ENCODE data around the gene NEUROD4.

NEUROD4 gene

DNA sequence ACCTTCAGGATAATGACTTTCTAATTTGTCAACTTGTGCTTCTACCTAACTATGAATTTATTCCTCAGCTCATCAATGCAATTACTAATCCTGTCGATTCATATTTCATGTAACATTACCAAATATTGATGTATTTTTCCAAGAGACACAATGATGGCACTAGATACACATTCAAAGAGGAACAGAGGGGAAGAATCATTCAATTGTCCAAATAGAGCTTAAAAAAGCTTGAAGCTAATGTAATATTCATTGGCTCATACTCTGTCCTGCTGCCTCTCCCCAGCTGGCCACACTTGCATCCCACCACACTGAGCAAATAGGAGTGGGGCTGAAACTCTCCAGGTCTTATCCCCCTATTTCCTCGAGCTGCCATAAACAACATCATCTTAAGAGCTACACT, 44.5 kb upstream of the NEUROD4 start:
- TF ChIP-seq, protein P1, sequence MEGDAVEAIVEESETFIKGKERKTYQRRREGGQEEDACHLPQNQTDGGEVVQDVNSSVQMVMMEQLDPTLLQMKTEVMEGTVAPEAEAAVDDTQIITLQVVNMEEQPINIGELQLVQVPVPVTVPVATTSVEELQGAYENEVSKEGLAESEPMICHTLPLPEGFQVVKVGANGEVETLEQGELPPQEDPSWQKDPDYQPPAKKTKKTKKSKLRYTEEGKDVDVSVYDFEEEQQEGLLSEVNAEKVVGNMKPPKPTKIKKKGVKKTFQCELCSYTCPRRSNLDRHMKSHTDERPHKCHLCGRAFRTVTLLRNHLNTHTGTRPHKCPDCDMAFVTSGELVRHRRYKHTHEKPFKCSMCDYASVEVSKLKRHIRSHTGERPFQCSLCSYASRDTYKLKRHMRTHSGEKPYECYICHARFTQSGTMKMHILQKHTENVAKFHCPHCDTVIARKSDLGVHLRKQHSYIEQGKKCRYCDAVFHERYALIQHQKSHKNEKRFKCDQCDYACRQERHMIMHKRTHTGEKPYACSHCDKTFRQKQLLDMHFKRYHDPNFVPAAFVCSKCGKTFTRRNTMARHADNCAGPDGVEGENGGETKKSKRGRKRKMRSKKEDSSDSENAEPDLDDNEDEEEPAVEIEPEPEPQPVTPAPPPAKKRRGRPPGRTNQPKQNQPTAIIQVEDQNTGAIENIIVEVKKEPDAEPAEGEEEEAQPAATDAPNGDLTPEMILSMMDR (IDR thresholded peaks at IDR 0.05; ENCODE audit: low read depth, low read length): no peak
- TF ChIP-seq EZH2phosphoT487 (IDR thresholded peaks at IDR 0.05; ENCODE audit: low read depth): no peak
- Histone ChIP-seq H3K9ac (ENCODE audit: low read length) (no peak overlapping the region), H3K27ac (ENCODE audit: low read length) (no peak overlapping the region), H3K4me2 (ENCODE audit: low read length) (no peak overlapping the region), H3K36me3 (replicated peaks; ENCODE audit: low read depth, low read length) (peaks cover 19% of the 10 kb centered on the region), H3K4me1 (ENCODE audit: low read length) (no peaks in the 10 kb centered on the region), H4K20me1 (ENCODE audit: insufficient read depth, low read length) (no peaks in the 10 kb centered on the region), H3K79me2 (ENCODE audit: low read length) (no peaks in the 10 kb centered on the region), H2AFZ (ENCODE audit: low read depth, low read length) (no peak overlapping the region), H3K9me3 (ENCODE audit: insufficient read depth, low read length) (no peaks in the 10 kb centered on the region), H3K4me3 (ENCODE audit: low read length) (no peak overlapping the region), H3K27me3 (ENCODE audit: low read depth, low read length) (no peaks in the 10 kb centered on the region)

DNA sequence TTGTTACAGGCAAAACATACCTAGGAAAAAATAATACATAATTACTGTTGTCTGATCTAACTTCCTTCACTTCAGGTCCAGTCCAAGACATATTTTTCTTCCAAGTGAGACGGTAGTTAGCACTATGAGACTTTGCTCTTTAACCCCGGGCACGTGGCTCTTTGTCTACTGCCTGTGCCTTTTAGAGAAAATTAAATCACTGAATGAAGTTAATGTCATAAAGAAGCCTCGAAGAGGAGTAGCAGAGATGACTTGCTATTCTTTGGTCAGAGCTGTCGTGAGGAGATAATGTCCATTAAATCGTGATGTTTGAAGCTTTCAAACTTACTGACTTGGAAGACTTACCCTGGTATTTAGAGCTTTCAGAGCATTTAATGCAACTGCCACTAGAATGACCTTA, 43.9 kb upstream of the NEUROD4 start:
- Histone ChIP-seq H3K4me2 (ENCODE audit: low read length) (no peak overlapping the region), H2AFZ (ENCODE audit: low read depth, low read length) (no peak overlapping the region), H3K4me3 (ENCODE audit: low read length) (no peak overlapping the region), H3K27me3 (ENCODE audit: low read depth, low read length) (no peaks in the 10 kb centered on the region), H3K9me3 (ENCODE audit: insufficient read depth, low read length) (no peaks in the 10 kb centered on the region), H3K9ac (ENCODE audit: low read length) (no peak overlapping the region), H4K20me1 (ENCODE audit: insufficient read depth, low read length) (no peaks in the 10 kb centered on the region), H3K4me1 (ENCODE audit: low read length) (no peaks in the 10 kb centered on the region), H3K79me2 (ENCODE audit: low read length) (no peaks in the 10 kb centered on the region), H3K36me3 (replicated peaks; ENCODE audit: low read depth, low read length) (peaks cover 21% of the 10 kb centered on the region), H3K27ac (ENCODE audit: low read length) (no peak overlapping the region)
- TF ChIP-seq EZH2phosphoT487 (IDR thresholded peaks at IDR 0.05; ENCODE audit: low read depth): no peak
- TF ChIP-seq, protein P1 (IDR thresholded peaks at IDR 0.05; ENCODE audit: low read depth, low read length): no peak

DNA sequence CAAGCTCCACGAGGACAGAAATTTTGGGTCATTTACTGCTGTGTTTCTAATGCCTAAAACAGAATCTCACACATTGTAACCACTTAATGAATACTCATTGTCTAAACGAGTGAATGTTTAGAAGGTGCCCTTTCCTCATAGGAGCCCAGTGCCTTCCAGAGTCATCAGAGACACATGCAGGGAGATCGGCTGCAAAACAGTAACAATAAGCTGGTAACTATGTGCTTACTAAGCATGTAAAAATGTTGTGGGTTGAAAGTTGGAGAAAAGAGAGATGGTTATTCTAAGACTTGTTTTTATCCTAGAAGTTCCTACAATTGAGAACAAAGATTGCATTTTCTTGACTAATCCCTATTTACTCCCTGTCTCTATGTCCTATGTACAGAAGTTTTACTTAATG, 42.6 kb upstream of the NEUROD4 start:
- Histone ChIP-seq H3K79me2 (ENCODE audit: low read length) (no peaks in the 10 kb centered on the region), H3K4me2 (ENCODE audit: low read length) (no peak overlapping the region), H3K9ac (ENCODE audit: low read length) (no peak overlapping the region), H3K36me3 (replicated peaks; ENCODE audit: low read depth, low read length) (peaks cover 25% of the 10 kb centered on the region), H4K20me1 (ENCODE audit: insufficient read depth, low read length) (no peaks in the 10 kb centered on the region), H3K27ac (ENCODE audit: low read length) (no peak overlapping the region), H3K27me3 (ENCODE audit: low read depth, low read length) (no peaks in the 10 kb centered on the region), H3K9me3 (ENCODE audit: insufficient read depth, low read length) (no peaks in the 10 kb centered on the region), H3K4me3 (ENCODE audit: low read length) (no peak overlapping the region), H3K4me1 (ENCODE audit: low read length) (no peaks in the 10 kb centered on the region), H2AFZ (ENCODE audit: low read depth, low read length) (no peak overlapping the region)
- TF ChIP-seq EZH2phosphoT487 (IDR thresholded peaks at IDR 0.05; ENCODE audit: low read depth): no peak
- TF ChIP-seq, protein P1 (IDR thresholded peaks at IDR 0.05; ENCODE audit: low read depth, low read length): no peak

DNA sequence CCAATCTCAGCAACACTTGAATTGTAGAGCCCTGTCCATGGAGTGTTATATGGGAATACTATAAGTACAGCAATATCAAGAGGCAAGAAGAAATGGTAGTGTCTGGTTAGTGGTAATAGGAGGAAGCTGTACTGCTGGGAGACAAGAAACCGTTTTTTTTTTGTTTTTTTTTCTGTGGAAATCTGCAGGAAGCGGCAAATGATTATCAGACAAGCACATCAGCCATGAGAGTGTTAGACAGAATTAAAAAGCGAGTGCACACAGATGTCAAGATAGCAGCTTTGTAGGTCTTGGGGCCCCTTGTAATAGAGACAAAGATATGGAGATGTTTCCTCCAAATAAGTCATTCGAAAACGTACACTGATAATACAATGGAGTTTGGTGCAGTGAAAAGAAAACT, 41.9 kb upstream of the NEUROD4 start:
- no peaks in the 10 kb centered on the region for H3K79me2 ChIP-seq (ENCODE audit: low read length)
- no peaks in the 10 kb centered on the region for H3K9me3 ChIP-seq (ENCODE audit: insufficient read depth, low read length)
- no peak overlapping the region for H3K9ac ChIP-seq (ENCODE audit: low read length)
- H4K20me1 ChIP-seq (ENCODE audit: insufficient read depth, low read length): no peaks in the 10 kb centered on the region
- no peaks in the 10 kb centered on the region for H3K4me1 ChIP-seq (ENCODE audit: low read length)
- H3K27ac ChIP-seq (ENCODE audit: low read length): no peak overlapping the region
- H3K4me3 ChIP-seq (ENCODE audit: low read length): no peak overlapping the region
- peaks cover 31% of the 10 kb centered on the region for H3K36me3 ChIP-seq (replicated peaks; ENCODE audit: low read depth, low read length)
- H3K4me2 ChIP-seq (ENCODE audit: low read length): no peak overlapping the region
- no peak for TF ChIP-seq EZH2phosphoT487 (IDR thresholded peaks at IDR 0.05; ENCODE audit: low read depth)
- TF ChIP-seq, protein P1 (IDR thresholded peaks at IDR 0.05; ENCODE audit: low read depth, low read length): no peak
- no peak overlapping the region for H2AFZ ChIP-seq (ENCODE audit: low read depth, low read length)
- H3K27me3 ChIP-seq (ENCODE audit: low read depth, low read length): no peaks in the 10 kb centered on the region
